ENCODE results near the gene NT5C. TPM values are rescaled to one million over a fixed set of nuclear protein-coding genes. Genes with fewer than 3 reads are reported as not detected.

Gene NT5C
- total RNA-seq, 1 experiment from 2014 or later = 115 TPM

GRCh38 chr17:75111777-75112335 lies 19.7 kb downstream of the NT5C start:
- no peaks in the 10 kb centered on the region for H3K9me3 ChIP-seq (ENCODE audit: control insufficient read depth in 1 of 2, insufficient read depth in 1 of 2, low read depth in 1 of 2, low read length in 2 of 2)
- BruUV-seq (replicated peaks) = no TSS peak
- H3K9me2 ChIP-seq (ENCODE audit: insufficient read depth) = no peaks in the 10 kb centered on the region
- ChIA-PET CTCF (interaction anchor here (1.1 to 5.3 kb wide), 5 partner anchors 19 to 90 kb away, joined by 3 to 104 read pairs (median 9); partner anchors contain the start of gene NT5C), RAD21 (ENCODE audit: low non-redundant PET in 1 of 2, low total read pairs in 2 of 2, uncharacterized antibody in 2 of 2, unreplicated experiment in 2 of 2) (interaction anchor here in 1 of 2 experiments (0.6 kb wide), 1 partner anchor 61 kb away, joined by 3 read pairs; no protein-coding TSS in a partner anchor), POLR2A (interaction anchor here (0.6 to 5.3 kb wide), 3 partner anchors 12 to 158 kb away, joined by 3 to 44 read pairs (median 5); no protein-coding TSS in a partner anchor)
- DNase-seq (ENCODE audit: low read depth, low spot score) = no peak
- TF ChIP-seq, protein P1, sequence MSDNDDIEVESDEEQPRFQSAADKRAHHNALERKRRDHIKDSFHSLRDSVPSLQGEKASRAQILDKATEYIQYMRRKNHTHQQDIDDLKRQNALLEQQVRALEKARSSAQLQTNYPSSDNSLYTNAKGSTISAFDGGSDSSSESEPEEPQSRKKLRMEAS (IDR thresholded peaks at IDR 0.05) = no peak
- TF ChIP-seq TCF7L2 (IDR thresholded peaks at IDR 0.05; ENCODE audit: borderline replicate concordance, extremely low read depth, insufficient read depth, insufficient read length) = no peak
- TF ChIP-seq POLR2A (IDR thresholded peaks at IDR 0.05; ENCODE audit: borderline replicate concordance, extremely low read depth, insufficient read depth, insufficient read length) = no peak
- TF ChIP-seq EGR1 (IDR thresholded peaks at IDR 0.05; ENCODE audit: low read depth) = no peak
- no peak for TF ChIP-seq ZBTB33 (IDR thresholded peaks at IDR 0.05; ENCODE audit: extremely low read depth, insufficient replicate concordance, low read length)
- no peak for TF ChIP-seq RAD21 (IDR thresholded peaks at IDR 0.05; ENCODE audit: low read depth)
- no peak for TF ChIP-seq ZNF274 (IDR thresholded peaks at IDR 0.05; ENCODE audit: low read depth, low read length)
- no peak for TF ChIP-seq ZFX (IDR thresholded peaks at IDR 0.05)
- no peak for TF ChIP-seq JUND (IDR thresholded peaks at IDR 0.05)
- no peak for TF ChIP-seq POLR2AphosphoS5 (IDR thresholded peaks at IDR 0.05; ENCODE audit: low read depth, low read length)
- no peak for TF ChIP-seq SIN3A (IDR thresholded peaks at IDR 0.05; ENCODE audit: low read depth)
- no peak for TF ChIP-seq SRF (IDR thresholded peaks at IDR 0.05; ENCODE audit: low read depth)
- no peak for TF ChIP-seq ELF1 (IDR thresholded peaks at IDR 0.05; ENCODE audit: borderline replicate concordance, low read depth)
- TF ChIP-seq FOSL1 (IDR thresholded peaks at IDR 0.05; ENCODE audit: low read depth) = no peak
- TF ChIP-seq, protein P2, sequence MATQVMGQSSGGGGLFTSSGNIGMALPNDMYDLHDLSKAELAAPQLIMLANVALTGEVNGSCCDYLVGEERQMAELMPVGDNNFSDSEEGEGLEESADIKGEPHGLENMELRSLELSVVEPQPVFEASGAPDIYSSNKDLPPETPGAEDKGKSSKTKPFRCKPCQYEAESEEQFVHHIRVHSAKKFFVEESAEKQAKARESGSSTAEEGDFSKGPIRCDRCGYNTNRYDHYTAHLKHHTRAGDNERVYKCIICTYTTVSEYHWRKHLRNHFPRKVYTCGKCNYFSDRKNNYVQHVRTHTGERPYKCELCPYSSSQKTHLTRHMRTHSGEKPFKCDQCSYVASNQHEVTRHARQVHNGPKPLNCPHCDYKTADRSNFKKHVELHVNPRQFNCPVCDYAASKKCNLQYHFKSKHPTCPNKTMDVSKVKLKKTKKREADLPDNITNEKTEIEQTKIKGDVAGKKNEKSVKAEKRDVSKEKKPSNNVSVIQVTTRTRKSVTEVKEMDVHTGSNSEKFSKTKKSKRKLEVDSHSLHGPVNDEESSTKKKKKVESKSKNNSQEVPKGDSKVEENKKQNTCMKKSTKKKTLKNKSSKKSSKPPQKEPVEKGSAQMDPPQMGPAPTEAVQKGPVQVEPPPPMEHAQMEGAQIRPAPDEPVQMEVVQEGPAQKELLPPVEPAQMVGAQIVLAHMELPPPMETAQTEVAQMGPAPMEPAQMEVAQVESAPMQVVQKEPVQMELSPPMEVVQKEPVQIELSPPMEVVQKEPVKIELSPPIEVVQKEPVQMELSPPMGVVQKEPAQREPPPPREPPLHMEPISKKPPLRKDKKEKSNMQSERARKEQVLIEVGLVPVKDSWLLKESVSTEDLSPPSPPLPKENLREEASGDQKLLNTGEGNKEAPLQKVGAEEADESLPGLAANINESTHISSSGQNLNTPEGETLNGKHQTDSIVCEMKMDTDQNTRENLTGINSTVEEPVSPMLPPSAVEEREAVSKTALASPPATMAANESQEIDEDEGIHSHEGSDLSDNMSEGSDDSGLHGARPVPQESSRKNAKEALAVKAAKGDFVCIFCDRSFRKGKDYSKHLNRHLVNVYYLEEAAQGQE (IDR thresholded peaks at IDR 0.05; ENCODE audit: low read depth) = no peak
- H3K27ac ChIP-seq (ENCODE audit: low read depth, low read length) = no peak overlapping the region
- H2AFZ ChIP-seq (ENCODE audit: low read depth, low read length, poor library complexity, severe bottlenecking) = no peak overlapping the region
- no peaks in the 10 kb centered on the region for H3K27me3 ChIP-seq (ENCODE audit: insufficient read depth, low read length)
- intact Hi-C loops (cut with micrococcal nuclease) = loop anchor here (2.0 to 10.0 kb wide), 2 partner anchors 151 to 153 kb away; partner anchors contain the start of genes GGA3 and MRPS7
- peak overlapping the region; percentile 89; the same call in 1 of the 2 replicates for H3K4me2 ChIP-seq (ENCODE audit: low read length)
- peak overlapping the region; percentile 5; the same call in 1 of the 2 replicates for H3K9ac ChIP-seq (ENCODE audit: low read length)
- H4K20me1 ChIP-seq (ENCODE audit: insufficient read depth) = no peaks in the 10 kb centered on the region; the same call in 1 of the 2 replicates
- H3K4me1 ChIP-seq (ENCODE audit: control insufficient read depth in 1 of 2, insufficient read depth in 2 of 2, low read length in 2 of 2) = peaks cover 13 to 38% of the 10 kb centered on the region in 2 experiments
- peaks cover 61% of the 10 kb centered on the region for H3K79me2 ChIP-seq (ENCODE audit: insufficient read depth, low read length)
- H3K4me3 ChIP-seq (replicated peaks in 1 of 2; ENCODE audit: low read depth in 1 of 2, low read length in 2 of 2) = 0 out of 4 replicates have a peak overlapping the region, but pooled peaks of 1 of the 2 experiments have one; percentile 81
- ATAC-seq = no peak
- peaks cover 6 to 29% of the 10 kb centered on the region in 2 experiments; a peak in 3 of 4 replicates for H3K36me3 ChIP-seq (ENCODE audit: control insufficient read depth in 1 of 2, insufficient read depth in 2 of 2, low read length in 2 of 2)

Data from HCT116 (cell line).